ENCODE data around the gene ST6GALNAC3.
"Not testable (repeated sequence)": the region's sequence is repeated elsewhere in the genome, so short reads cannot be mapped to it uniquely, and the experiment has no call there.

The ST6GALNAC3 gene

DNA sequence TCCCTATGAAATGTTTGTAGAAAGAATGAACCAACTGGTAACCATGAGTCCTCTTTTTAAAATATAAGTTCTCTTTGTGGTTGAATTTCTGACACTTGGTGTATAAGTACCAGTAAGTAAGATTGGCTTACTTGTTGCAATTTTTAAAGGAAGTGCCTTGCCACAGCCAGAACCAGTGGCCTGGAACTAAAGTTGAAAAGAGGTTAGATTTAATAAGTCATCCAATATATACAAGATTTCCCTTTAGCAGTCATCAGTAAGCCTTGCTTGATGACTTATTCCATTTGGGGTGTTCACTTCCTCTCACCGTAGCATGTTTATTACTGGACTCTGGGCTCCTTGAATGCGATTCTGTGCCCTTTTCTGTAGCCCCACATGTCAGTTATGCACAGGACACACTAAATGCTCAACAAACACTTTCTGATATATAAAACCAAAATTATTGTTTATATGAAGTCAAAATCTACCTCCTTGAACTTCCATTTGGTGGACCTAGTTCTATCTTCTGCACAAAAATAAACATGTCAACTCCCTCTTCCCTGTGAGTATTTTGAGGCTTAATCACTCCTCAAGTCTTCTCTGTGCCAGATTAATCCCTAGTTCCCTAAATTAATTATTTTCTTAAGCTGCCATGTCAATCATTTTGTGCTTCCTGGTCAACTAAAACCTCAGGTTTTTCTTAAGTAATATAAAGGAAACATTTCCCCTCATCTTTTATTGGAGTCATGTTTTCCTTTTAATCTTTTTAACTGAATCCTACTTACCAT, 218.1 kb downstream of the ST6GALNAC3 start:
- no peak for DNase-seq

DNA sequence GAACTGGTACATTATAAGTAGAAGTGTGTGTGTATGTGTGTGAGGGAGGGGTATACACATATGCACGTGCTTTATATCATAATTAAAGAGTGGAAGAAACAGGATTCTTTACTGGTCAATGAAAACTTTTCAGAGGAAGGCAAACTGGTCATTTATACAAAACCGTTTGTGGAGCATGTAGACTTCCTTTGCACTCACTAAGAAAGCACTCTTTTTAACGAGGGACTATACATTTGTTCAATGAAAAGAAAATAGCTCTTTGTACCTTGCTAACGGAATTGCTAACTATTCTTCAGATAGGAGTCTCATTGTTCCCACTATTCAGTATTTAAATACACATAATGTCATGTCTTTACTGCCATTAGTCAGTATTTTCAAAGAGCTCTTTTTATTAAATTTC, 219.3 kb downstream of the ST6GALNAC3 start:
- DNase-seq: no peak

DNA sequence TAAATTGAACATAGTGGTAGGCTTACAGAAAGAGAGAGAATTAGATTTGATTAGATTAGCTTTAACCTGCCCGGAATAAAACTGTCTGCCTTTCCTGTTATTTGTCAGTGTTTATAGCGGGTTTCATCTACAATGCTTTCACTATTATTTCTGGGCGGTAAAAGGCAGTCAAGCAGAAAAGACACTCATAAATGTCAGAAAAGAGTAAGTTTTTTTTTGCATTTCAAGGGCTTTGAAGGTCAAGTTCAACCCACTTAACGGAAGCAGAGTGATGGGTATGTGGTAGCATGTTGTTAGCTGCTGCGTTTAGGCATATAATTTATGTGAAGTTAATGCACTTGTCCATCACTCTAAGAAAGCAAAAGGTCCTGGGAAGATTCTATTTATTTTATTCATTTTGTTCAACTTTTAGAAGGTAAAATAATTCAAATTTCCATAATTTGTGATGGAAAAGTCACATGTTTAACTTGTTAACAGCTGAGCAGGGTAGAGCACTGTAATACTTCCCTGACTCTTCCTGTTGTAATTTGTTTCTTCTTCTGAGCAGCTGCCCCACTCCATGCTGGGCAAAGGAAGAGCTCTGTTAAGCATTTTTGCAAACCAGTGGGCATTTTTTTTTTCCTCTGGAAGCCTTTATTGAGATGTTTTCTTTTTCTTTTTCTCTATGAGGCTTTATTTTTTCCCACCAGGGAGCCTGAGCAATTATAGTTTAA, 220.1 kb downstream of the ST6GALNAC3 start:
- no peak for DNase-seq

DNA sequence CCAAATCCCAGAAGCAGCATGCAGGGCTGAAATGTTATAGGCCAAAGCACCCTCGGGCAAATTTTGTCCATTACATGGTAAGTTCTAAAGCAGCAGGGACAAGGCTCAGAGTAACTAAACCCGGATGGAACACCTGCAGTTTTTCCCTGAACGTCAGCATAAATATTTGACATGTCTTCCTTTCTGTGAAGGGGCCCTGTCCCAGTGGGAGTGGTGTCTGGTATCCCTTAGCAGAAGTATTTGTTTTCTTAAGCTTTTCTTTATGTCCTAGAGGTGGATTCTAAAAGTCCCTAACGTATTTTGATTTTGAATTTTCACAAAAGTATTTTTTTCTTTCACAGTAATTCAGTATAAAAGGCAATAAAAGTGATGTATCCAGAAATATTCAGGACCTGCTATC, 223.9 kb downstream of the ST6GALNAC3 start:
- DNase-seq: no peak

DNA sequence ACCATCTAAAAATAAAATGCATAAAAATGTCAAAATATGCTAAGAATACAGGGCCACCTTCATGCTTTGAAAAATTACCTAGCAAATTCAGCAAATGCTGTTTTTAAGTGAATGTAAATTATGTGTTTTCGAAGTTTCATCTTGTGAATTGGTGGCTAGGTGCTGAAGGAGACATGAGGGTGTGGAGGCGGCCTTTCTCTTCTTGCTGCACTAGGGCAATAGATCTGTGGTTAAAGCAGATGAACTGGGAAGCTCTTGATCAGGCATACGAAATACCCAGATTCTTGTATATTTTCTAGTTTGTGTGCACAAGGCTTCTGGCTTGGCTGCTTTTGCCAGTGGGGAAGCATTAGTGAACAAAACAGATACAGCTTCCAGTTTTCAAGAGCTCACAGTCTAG, 224.5 kb downstream of the ST6GALNAC3 start:
- DNase-seq: no peak

DNA sequence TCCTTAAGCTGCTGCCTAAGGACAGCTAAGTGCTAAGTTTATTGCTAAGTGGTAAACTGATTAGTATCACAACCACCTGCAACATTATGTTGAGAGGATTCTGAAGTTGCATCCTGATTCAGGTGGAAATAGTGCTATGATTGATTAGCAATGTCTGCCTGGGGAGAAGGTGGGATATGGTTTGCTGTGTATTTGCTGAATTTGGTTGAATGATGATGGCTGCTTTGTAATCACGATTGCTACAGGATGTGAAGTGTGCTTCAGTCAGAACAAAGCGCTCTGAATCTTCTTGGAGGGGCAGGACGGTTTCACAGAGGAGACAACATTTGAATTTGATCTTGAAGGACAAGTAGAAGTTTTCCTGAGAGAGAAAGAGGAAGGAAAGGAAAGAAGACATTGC, 226.0 kb downstream of the ST6GALNAC3 start:
- no peak for DNase-seq

DNA sequence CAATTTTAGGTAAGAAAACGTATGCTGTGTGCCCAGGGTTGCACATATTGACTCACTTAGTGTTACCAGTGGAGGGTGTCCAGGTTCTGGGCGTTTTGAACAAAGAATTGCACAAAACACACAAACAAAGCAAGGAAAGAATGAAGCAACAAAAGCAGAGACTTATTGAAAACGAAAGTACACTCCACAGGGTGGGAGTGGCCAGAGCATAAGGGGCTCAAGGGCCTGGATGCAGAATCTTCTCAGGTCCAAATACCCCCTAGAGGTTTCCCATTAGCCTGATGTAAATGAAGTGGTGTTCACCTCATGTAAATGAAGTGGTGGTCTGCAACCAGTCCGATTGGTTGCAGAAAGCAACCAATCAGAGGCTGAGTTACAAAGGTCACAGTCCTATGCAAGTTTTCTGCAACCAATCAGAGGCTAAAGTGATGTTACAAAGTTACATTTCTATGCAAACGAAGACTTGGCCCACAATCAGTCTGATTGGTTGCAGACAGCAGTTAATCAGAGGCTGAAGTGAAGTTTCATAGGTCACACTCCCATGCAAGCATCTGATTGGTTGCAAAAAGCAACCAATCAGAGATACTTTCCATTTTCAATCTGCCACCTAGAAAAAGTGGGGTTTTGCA, 228.3 kb downstream of the ST6GALNAC3 start:
- DNase-seq: peak; percentile 21

DNA sequence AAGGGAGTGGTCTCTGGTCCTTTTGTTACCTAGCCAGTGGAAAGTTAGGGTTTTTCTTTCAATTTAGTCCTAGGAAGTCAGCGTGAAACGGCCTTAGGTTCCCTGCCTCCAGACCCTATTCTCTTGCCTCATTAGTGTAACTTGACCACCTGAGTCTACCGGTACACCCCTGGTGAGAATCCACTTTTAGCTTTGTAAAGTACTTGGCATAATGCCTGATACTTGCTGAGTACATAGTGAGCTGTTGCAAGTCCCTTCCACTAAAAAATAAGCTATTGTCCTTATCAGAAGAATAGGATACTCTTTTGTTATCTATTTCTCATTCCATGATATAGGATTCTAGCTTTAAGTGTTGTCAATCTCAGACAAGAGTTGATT, 228.8 kb downstream of the ST6GALNAC3 start:
- DNase-seq: peak; percentile 72

DNA sequence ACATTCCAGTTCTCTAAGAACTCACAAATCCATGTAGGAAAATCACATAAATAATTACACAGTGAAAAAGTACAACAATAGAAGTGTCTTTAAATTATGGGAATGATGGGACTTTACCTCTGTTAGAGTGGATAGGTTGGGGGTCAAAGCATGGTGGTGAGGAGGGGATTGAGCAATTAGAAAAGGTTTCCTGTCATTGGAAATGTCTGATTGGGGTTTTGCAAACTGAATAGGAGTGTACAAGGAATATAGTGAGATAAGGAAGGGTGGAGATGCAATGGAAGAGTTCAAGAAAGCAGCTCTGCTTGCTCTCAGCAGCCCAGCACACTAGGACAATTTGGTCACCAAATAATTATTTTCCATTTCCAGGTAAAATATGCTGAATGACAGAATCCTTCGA, 238.8 kb downstream of the ST6GALNAC3 start:
- DNase-seq: no peak

DNA sequence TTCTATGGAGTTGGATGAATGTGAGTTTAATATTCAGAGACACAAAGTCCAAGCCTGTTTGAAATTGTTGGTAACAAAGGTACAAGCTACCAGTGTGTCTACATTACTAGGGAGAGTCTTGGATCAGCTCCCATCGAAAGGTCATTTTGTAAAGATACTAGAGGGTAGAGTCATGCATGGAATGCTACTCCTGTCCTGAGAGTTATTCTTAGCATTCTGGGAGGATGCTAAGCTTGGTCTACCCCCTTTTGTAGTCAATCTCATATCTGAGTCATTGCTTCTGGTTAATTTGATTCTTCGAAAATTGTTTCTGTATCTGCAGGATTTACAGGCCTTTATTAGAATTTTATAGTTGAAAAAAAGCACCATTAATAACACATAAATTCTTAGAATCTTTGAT, 240.2 kb downstream of the ST6GALNAC3 start:
- DNase-seq: no peak

DNA sequence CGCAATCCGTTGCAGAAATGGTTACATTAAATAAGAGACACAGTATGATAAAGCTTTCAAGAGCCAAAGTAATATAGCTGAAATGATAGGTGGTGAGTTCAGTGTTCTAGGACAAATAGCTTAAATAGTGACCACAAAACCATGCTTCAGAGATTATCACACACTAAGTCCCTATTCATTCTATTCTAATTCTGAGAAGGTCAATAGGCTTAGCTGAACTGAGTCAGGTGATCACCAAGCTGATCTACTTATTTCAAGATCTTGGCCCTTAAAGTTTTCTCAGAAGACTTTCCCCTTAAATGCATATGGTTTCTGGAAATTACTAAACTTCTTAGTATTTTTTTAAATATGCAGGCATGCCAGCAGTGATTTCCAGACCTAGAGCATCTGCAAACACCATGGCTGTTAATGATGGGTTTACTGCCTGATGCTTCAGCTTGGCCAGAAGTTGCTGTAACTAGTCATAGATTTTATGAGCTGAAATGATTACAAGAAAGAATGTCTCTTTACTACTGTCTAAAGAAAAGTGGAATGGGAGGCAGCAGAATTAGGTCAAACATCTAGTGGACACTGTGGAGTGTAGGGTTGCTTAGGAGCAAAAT, 242.9 kb downstream of the ST6GALNAC3 start:
- no peak for DNase-seq

DNA sequence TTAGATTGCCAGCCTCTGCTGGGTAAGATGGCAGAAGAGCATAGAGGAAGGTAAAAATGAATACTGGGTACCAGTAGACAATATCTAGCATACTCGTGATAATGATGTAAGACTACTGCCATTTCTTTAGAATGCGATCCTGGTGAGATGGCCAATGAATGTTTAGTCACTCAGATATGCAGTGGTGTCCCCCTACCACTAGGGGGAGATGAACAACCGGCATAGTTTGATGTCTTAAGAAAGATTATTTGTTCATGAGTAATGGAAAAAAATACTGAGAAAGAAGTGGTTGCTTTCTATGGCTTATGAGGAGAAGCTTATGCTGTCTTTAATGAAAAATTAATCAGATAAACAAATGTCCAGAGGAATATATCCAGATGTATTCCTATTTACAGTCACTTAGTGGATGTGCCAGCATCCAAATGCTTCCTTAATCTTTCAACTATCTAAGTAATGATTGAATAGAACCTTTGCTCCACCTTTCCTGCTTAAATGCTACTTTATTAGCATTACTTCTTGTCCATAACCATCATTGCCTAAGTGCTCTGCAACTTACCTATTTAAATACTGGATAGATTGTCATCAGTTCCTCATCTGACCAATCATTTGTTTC, 256.6 kb downstream of the ST6GALNAC3 start:
- DNase-seq: no peak

DNA sequence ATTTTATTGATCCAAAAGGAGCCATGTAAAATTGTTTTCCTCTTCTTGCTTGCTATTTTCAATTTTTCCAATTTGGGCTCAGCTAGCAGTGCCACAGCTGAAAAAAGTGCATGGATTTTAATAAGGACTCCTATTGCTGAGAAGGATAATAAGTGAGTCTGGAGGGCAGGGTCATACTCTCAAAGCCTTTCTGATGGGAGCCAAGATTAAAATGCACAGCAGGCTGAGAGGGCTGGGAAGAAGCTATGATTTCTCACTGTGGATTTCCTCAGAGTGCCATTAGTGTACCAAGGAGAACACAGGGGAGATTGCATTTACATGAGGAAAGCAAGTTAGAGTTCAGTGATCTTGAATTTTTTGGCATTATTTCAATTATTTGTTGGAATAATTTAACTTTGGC, 261.3 kb downstream of the ST6GALNAC3 start:
- DNase-seq: no peak

DNA sequence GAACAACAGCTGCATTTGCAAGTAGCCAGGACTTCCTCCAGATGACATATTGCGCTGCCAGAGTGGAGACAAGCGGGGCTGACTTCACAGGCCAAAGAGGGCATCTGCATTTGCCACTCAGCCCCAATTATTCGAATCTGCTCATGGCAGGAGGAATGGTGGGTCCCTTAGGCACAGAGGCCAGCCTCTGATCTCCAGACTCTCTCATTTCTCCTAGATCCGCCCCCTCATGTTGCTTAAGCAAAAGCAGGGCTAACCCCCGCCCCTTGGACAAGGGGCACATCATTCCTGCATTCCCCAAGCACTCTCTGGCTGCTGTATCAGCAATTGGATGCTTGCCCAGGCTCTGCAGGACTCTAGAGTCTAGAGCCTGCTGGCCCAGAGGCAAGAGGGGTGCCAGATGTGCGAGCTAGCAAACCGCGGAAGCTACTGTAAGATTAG, 262.4 kb downstream of the ST6GALNAC3 start:
- DNase-seq: peak; percentile 62

DNA sequence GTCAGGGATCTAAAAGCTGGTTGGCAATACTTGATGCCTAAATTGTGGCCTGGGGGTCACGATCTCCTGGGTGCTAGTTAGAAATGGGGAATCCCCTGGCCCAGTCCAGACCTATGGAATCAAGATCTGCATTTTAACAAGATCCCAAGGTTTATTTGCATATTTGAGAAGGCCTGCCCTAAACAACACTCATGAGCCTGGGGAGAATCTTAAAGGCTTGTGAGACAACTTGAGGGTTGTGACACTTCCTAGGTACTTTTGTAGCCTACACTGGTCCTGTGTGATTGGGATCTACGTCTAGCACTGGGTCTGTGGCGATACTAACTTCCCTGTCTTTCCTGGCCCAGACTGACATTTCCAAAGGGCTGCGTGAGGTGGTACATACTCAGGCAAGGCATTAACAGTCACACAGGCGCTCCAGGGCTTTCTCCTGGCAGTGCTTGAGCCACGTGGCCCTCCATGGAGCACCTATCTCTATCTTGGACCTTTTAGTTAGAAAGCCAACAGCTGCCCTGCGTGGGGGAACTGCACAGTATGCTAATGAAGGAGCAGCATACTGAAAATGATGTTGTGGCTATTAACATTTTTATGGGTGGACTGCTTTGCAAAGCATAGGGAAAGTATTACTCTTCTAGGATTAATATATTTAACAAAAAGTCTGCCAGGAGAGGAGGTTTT, 263.1 kb downstream of the ST6GALNAC3 start:
- no peak for DNase-seq

DNA sequence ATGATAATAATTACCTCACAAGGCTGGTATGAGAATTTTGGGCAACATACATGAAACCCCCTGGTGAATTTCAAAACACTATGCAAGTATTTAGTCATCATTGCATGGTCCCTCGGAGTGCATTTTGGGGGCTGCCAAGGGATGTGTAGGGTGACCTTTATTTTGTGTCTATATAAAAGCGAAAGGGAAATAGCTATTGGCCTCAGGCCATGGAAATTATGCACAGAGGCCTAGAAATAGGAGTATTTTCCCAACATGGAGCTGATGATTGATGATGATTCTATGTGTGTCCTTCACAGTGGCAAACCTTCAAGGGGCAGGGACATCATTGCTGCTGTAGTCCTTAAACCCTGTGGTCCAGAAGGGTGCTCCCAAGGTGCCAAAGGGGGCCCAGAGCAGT, 265.5 kb downstream of the ST6GALNAC3 start:
- no peak for DNase-seq

DNA sequence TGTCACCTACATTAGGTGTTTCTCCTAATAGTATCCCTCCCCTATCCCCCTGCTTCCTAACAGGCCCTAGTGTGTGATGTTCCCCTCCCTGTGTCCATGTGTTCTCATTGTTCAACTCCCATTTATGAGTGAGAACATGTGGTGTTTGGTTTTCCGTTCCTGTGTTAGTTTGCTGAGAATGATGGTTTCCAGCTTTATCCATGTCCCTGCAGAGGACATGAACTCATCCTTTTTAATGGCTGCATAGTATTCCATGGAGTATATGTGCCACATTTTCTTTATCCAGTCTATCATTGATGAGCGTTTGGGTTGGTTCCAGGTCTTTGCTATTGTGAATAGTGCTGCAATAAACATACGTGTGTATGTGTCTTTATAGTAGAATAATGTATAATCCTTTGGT, 267.3 kb downstream of the ST6GALNAC3 start:
- not testable (repeated sequence) for DNase-seq

DNA sequence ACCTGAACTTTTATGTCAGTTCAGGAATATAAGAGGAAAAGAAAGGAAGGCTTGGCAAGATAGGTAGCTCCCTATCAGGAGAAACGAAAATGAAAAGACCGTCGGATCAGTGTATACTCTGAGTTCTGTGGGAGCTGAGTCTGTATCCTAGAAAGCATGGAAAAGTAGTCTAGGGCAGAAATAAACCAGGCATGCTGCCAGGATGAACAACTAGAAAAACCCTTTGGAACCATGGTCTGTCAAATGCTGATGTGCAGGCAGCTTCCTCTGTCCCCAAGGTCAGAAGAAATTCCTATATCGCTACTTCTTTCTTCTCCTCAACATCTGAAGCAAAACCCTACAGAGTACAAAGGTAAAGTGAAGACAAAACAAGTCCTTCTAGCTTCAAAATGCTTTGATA, 268.8 kb downstream of the ST6GALNAC3 start:
- DNase-seq: no peak

DNA sequence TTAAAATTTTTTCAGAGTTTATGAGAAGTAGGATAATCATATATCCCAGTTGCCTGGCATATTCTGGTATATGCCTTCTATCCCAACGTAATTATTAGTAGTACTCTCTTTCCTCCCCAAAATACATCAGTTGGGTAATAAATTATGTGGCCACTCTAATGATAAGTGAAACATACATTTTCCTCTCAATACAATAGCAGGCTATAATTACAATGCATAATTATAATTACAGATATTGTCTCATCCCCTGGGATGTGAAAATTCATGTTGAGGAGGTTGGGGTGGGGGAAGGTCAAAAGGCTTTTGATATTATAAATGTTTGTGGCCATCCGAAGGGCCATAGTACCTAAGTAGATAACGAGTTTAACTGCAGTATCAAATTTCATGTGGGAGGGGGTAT, 277.1 kb downstream of the ST6GALNAC3 start:
- no peak for DNase-seq

DNA sequence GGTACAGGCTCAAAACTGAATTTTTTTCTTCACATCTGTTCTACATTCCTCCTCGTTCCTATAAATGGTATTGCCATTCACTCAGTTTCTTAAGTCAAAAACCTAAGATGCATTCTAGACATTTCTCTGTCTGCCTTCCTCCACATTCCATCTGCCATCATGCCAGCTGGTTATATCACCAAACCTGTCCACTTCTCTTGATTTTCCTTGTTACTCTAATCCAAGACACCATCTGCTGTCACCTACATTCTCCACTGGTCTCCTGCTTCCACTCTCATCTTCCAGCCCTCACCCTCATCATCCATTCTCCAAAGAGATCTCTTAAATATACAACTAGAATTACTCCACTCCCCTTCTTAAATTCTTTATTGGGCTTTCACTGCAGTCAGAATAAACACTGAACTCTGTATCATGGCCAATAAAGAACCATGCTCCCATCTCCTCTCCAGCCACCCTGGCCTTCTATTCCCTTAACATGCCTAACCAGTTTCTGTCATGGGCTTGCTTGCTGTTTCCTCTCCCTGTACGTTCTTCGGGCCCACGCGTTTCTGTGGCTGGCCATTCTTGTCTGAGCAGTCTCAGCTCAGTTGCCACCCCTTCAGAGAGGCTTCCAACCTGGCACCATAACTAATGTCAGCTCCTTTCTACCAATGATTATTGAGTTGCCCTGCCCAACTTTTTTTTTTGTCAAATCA, 278.3 kb downstream of the ST6GALNAC3 start:
- DNase-seq: no peak

DNA sequence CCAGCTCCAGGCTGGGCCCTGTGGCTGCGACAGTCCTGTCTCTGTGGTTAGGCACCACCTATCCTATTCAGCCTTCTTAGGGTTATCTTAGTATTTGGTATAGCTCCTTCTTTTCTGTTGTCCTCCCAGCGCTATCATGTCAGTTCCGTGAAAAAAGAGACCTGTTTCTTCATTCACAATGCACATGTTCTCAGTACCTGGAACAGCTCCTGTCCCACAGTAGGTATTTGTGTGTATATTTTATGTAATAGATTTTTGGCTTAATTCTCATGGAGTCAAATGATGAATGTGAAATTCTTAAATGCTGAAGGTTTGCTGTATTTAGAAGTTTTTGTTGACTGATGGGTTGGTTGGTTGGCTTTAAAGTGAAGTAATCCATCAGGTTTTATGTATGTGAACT, 279.7 kb downstream of the ST6GALNAC3 start:
- DNase-seq: no peak

DNA sequence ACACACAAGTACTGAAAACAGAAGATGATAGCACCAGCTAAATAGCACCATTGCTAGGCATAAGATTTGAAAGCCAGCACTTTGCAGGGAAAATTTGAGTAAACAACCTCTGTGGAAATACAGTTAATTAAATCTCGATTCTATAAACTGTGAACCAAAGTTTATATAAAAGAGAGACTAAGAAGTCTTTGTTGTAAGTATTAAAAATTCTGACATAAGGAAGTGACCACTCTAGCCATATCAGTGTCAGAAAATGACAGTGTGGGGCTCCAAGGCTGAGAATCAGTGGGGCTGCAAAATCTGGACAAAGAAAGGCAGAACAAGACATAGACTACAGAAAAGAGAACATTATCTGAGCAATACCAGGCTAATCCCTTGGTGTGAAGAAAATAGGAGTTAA, 292.2 kb downstream of the ST6GALNAC3 start:
- DNase-seq: no peak
